Brain microvascular endothelial cell (primary cell): ENCODE data around the gene RAB28.
"Not testable (repeated sequence)": the region's sequence is repeated elsewhere in the genome, so short reads cannot be mapped to it uniquely, and the experiment has no call there.

Experiments used
- DNase-seq: peaks from one replicate; pipeline ENCODE4 v3.0.0-alpha.2; 2020
- H3K27ac ChIP-seq: fragments of 250-450 bp; sonication (Bioruptor Pico); 2 replicates; pipeline ENCODE4 v1.5.1; 2020; ENCODE audit warnings: mild to moderate bottlenecking, moderate library complexity
- H3K27me3 ChIP-seq: fragments of 250-450 bp; sonication (Bioruptor Pico); replicated peaks from 2 replicates; pipeline ENCODE4 v1.5.1; 2020; ENCODE audit warnings: mild to moderate bottlenecking
- H3K36me3 ChIP-seq: fragments of 250-450 bp; sonication (Bioruptor Pico); replicated peaks from 2 replicates; pipeline ENCODE4 v1.5.1; 2020; ENCODE audit warnings: mild to moderate bottlenecking
- H3K4me3 ChIP-seq: 2 replicates; pipeline ENCODE4 v1.5.1; 2011; ENCODE audit warnings: low read depth, mild to moderate bottlenecking, control low read depth, low read length, moderate library complexity
- in situ Hi-C: cut with HindIII; loops from 2 replicates; pipeline ENCODE4 v1.10.0; 2017; ENCODE audit warnings: low sequenced_read_pairs, low pct_ligation_motif_present
- TF ChIP-seq, protein P1 (sequence below): IDR thresholded peaks from 2 replicates; pipeline ENCODE4 v1.5.1; 2011; ENCODE audit warnings: low read depth, mild to moderate bottlenecking, moderate library complexity, low read length, control low read depth, inconsistent platforms; ENCODE audit errors: missing control alignments

Gene RAB28

DNA sequence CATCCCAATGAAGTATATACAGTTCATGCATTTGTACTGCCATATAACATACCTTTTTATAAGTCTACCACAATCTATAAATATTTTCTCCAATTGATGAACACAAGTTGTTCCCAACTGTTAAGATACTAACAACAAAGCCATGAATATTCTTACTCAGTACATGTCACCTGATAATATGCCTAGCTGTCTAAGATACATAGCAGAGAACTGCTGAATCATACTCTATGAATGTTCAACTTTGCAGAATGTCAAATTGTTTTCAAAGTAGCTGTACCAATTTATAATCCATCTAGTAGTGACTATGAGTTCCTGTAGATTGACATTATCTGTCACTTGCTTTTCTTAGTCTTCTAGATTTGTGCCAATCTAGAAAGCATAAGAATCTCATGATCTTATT lies 84.9 kb downstream of the RAB28 start:
- H3K27ac ChIP-seq: no peak overlapping the region
- no peak for DNase-seq
- TF ChIP-seq, protein P1, sequence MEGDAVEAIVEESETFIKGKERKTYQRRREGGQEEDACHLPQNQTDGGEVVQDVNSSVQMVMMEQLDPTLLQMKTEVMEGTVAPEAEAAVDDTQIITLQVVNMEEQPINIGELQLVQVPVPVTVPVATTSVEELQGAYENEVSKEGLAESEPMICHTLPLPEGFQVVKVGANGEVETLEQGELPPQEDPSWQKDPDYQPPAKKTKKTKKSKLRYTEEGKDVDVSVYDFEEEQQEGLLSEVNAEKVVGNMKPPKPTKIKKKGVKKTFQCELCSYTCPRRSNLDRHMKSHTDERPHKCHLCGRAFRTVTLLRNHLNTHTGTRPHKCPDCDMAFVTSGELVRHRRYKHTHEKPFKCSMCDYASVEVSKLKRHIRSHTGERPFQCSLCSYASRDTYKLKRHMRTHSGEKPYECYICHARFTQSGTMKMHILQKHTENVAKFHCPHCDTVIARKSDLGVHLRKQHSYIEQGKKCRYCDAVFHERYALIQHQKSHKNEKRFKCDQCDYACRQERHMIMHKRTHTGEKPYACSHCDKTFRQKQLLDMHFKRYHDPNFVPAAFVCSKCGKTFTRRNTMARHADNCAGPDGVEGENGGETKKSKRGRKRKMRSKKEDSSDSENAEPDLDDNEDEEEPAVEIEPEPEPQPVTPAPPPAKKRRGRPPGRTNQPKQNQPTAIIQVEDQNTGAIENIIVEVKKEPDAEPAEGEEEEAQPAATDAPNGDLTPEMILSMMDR: no peak
- H3K27me3 ChIP-seq: no peaks in the 10 kb centered on the region
- H3K36me3 ChIP-seq: no peaks in the 10 kb centered on the region
- H3K4me3 ChIP-seq: no peak overlapping the region
- in situ Hi-C loops: no loop called here

DNA sequence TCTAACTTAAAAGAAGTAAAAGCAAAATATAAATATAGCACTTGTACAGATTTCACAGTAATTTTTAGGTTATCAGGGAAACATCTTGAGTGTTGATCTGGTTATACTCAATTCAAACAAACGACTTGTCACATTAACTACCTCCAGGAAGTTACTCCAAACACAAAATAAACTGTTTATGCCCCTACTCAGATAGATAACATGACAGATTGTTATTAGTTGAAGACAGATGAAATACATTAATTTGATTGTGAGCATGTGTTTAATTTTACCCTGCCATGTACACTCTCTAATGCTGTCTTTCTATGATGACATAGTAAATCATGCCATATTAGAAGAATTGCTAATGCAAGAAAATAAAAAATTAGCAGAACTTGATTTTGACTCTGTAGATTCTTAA lies 88.0 kb downstream of the RAB28 start:
- H3K27ac ChIP-seq: no peak overlapping the region
- no peaks in the 10 kb centered on the region for H3K36me3 ChIP-seq
- no peaks in the 10 kb centered on the region for H3K27me3 ChIP-seq
- no peak for DNase-seq
- H3K4me3 ChIP-seq: no peak overlapping the region
- TF ChIP-seq, protein P1: no peak
- in situ Hi-C loops: no loop called here

DNA sequence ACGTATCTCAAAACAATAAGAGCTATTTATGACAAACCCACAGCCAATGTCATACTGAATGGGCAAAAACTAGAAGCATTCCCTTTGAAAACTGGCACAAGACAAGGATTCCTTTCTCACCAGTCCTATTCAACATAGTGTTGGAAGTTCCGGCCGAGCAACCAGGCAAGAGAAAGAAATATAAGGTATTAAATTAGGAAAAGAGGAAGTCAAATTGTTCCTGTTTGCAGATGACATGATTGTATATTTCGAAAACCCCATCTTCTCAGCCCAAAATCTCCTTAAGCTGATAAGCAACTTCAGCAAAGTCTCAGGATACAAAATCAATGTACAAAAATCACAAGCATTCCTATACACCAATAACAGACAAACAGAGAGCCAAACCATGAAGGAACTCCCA lies 94.2 kb downstream of the RAB28 start:
- H3K27ac ChIP-seq, H3K27me3 ChIP-seq, H3K36me3 ChIP-seq, in situ Hi-C loops, DNase-seq, H3K4me3 ChIP-seq: not testable (repeated sequence)

DNA sequence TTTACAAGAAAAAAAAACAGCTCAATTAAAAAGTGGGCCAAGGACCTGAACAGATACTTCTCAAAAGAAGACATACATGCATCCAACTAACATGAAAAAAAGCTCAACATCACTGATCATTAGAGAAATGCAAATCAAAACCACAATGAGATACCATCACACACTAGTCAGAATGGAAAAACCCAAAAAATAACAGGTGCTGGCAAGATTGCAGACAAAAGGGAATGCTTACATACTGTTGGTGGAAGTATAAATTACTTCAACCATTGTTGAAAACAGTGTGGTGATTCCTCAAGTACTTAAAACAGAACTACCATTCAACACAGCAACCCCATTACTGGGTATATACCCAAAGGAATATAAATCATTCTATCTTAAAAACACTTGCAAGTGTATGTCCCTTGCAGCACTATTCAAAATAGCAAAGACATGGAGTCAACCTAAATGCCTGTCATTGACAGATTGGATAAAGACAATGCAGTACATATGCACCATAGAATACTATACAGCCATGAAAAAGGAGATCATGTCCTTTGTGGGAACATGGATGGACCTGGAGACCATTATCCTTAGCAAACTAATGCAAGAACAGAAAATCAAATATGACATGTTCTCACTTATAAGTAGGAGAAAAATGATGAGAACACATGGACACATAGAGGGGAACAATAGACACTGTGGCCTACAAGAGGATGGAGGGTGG lies 97.6 kb downstream of the RAB28 start:
- in situ Hi-C loops: no loop called here
- Histone ChIP-seq H3K27me3 (no peaks in the 10 kb centered on the region), H3K27ac (no peak overlapping the region), H3K4me3 (no peak overlapping the region), H3K36me3 (no peaks in the 10 kb centered on the region)
- DNase-seq: no peak
- TF ChIP-seq, protein P1: no peak

DNA sequence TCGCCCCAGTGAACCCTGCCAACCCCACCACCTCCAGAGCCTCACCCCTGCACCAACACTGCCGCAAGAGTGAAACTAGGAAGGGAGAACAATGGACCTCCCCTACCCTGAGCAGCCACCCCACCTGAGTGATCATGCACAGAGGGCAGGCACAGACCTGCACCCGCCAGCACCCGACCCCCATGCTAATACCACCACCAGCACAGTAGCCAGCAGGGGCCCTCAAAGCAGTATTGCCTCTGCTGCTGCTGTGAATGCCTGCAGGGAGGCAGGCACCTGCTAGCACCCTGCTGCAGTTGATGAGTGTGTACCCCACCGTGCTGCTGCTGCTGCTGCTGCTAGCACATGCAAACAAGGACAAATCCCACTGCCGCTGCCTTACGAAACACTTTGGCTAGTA lies 100.1 kb downstream of the RAB28 start:
- TF ChIP-seq, protein P1: no peak
- Histone ChIP-seq H3K4me3 (no peak overlapping the region), H3K27ac (no peak overlapping the region), H3K27me3 (no peaks in the 10 kb centered on the region), H3K36me3 (no peaks in the 10 kb centered on the region)
- no peak for DNase-seq
- in situ Hi-C loops: no loop called here

DNA sequence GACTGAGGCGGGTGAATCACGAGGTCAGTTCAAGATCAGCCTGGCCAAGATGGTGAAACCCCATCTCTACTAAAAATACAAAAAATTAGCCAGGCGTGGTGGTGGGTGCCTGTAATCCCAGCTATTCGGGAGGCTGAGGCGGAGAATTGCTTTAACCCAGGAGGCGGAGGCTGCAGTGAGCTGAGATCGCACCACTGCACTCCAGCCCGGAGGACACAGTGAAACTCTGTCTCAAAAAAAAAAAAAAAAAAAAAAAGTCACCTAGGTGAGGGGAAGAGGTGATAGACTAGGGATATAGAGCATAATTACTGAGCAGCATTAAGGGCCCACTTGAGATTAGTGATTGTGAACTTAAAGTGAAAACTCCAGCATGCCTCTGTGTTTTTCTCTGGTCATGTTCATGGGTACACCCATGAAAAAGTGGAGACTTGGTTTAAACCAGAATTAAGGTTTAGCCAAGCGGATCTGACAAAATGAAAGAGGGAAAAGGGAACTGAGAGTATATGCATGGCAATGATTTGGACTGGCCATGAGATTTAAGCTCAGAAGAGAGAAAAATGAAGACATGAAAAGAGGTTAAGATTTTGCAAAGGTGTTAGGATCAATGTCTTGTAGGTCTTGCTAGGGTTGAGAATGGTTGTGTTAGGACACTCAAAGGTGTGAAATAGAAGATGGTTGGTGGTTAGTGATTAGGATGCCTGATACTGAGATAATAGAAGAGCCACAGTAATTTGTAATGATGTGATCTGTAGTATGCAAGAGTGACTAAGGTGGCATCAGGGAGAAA lies 105.0 kb downstream of the RAB28 start:
- H3K36me3 ChIP-seq: no peaks in the 10 kb centered on the region
- no peak for DNase-seq
- TF ChIP-seq, protein P1: no peak
- H3K27ac ChIP-seq: no peak overlapping the region
- H3K27me3 ChIP-seq: no peaks in the 10 kb centered on the region
- in situ Hi-C loops: no loop called here
- no peak overlapping the region for H3K4me3 ChIP-seq
